Endothelial cell of hepatic sinusoid (primary cell): ENCODE data around the gene ZNF438.
"Not testable (repeated sequence)": the region's sequence is repeated elsewhere in the genome, so short reads cannot be mapped to it uniquely, and the experiment has no call there.

Source experiments
- in situ Hi-C: cut with HindIII; loops from 2 replicates; pipeline ENCODE4 v1.10.0; 2017; ENCODE audit warnings: low sequenced_read_pairs

The ZNF438 gene

DNA sequence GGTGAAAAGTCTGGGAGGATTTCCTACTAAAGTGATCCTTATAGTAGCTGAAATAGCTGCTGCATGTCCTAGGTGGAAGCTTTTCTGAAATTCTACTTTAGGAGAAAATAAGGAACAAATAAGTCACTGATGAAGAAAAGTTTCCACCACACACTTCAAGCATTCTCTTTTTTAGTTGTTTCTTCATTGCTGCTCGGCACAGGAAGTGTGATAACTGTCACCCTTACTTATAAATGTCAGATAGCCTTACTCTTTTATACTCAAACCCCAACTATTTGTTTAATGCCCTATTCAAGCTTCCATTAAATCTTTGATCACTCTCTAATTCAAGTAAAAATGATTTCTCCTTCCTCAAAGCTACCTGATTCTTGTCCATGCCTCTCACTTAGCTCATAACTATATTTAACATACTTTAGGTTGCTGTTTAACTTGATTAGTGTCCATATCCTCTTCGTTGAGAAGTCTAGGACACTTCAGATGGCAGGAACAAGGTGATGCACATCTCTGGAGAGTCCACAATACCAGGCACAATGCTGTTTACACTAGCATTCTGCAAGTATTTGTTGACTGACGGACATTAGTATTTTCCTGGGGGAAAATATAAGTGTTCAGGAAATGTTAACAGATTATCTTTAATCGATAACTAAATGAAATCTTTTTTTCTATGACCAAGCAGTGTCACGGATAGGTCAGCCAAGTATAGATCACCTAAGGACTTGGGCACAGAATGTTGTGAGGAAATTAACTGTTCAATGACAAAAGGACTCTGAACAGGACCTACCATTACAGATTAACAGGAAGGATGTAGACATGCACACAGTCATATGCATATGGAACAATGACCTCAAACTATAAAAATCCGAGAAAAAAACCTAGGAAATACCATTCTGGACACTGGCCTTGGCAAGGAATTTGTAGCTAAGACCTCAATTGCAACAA, 67.4 kb downstream of the ZNF438 start:
- in situ Hi-C loops, result no loop called here

DNA sequence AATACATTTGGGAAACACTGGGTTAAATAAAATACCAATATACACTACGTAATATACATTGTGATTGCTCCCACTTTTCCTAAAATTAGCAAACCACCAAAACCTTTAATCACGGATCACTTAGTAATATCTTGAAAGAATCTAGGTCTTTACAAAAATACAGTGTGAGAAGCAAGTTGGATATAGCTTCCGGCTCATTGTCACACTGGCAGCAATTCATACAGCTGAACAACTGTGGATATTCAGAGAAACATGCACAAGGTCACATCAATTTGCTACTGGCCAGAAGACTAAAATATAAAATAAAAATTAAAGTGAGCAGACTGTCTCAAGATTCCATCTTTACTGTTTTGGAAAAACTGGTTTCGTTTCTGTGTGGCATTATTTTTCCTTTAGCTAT, 69.1 kb downstream of the ZNF438 start:
- in situ Hi-C loops, result no loop called here

DNA sequence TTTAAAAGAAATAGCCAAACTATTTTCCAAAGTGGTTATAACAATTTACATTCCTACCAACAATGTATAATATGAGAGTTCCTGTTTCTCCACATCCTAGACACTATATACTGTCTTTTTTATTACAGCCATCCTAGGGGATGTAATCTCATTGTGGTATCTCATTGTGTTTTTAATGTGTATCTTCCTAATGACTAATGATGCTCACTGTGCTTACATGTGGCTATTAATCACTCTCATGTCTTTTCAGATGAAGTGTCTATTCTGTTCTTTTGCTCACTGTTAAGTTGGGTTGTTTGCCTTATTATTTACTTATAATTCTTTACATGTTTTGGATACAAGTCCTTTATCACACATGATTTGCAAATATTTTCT, 71.8 kb downstream of the ZNF438 start:
- in situ Hi-C loops, result no loop called here

DNA sequence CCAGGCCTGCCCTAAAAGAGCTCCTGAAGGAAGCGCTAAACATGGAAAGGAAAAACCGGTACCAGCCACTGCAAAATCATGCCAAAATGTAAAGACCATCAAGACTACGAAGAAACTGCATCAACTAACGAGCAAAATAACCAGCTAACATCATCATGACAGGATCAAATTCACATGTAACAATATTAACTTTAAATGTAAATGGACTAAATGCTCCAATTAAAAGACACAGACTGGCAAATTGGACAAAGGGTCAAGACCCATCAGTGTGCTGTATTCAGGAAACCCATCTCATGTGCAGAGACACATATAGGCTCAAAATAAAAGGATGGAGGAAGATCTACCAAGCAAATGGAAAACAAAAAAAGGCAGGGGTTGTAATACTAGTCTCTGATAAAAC, 82.4 kb downstream of the ZNF438 start:
- in situ Hi-C loops, result not testable (repeated sequence)

DNA sequence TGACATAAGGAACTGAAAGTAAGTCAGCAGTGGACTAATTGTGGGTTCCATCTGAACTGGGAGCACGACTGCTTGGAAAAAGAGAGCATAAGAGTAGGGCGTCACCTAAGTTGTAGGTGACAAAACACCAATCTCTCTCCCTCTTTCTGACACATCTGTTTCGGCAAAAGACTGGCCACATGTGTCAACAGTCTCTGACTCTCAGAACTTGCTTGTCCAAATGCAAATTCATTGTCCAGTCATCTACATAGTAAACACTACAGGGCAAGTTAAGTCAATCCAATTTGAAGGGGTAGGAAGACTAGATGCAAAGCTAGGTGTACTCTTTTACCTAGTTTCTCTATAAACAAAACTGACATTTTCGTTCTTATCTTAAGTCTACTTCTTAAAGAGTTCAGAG, 87.7 kb downstream of the ZNF438 start:
- in situ Hi-C loops, result no loop called here

DNA sequence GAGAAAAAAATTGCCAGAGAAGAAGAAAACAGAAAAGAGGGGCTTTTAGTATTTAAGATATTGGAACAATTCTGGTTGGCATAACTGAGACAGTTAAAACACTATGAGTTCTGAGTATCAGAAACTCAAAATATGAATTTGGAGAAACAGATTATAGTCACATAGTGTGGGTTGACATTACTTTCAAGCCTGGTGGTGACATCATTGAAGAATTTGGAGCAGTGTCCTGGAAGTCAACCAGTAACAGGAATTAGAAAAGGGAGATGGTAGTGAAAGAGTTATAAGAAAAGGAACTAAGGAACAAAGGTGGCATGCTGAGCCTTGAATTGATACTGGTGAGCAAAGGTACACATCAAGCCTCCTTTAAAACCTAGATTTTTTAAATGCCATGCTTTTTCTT, 88.2 kb downstream of the ZNF438 start:
- in situ Hi-C loops, result no loop called here

DNA sequence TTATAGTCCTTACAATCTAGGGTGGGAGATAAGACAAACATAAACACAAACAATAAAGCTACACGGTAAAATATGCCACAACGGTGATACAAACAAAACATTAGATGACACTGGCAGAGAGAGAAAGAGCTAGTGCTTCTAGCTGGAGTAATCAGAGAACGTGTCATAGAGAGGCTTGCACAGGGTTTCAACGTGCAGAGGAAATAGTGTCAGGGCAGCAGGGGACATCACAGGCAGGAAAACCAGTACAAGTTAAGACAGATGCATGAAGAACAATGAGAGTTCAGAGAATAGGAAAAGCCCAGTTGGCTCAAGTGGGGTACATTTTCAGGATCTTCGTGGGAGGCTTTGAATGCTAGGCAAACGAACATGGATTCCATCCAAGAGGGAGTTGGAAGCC, 91.4 kb downstream of the ZNF438 start:
- in situ Hi-C loops, result no loop called here

DNA sequence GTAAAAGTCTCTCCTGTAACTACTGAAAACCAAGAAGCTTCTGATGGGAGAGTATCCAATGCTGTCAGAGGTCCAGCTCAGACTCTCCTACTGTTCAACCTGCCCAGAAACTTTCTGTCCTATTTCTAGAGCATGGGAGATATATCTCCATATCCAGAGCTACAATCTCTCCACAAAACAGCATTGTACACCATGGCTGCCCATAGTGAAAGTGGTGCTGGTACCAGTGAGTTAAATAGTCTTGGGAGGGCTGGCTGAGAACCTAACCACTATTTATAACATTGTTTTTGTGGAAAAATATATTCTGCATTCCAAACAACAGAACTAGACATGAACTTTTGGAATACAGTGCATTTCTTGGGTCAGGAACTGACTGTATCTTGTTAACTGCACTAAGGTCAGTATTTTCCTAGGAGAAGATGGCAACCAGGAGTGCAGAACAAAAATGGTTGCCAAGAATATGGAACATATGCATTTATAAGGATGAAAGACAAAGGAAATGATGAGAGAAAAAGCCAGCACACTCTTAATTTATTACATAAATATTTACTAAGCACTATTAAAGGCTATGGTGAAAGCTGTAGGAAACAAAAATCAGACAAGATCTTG, 91.9 kb downstream of the ZNF438 start:
- in situ Hi-C loops, result no loop called here

DNA sequence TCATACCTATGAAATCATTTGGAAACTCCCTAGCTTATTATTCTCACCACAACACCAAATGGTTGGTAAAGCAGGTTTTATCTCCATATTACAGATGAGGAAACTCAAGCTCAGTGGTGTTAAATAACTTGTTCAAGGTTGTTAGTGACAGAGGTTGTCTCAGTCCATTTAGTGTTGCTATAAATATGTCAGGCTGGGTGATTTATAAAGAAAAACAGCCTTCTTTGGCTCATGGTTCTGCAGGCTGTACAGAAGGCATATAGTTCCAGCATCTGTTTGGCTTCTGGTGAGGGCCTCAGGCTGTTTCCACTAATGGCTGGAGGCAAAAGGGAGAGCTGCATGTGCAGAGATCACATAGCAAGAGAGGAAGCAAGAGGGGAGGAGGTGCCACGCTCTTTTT, 96.6 kb downstream of the ZNF438 start:
- in situ Hi-C loops, result no loop called here

DNA sequence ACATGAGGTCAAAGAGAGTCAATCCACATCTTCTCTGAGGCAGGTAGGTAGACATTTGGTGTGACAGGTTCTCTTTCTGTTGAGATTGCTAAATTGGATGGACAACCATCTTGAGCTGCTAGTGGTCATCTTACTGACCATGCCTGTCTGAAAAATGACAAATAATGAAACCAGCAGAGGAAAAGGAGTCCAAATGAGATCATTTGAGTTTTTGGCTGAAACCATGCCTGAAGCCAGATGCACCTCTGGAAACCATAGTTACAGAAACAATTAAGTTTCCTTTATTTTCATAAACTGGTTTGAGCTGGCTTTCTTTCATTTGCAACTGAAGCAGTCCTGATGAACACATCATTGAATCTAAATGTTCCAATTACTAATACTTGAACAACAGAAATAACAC, 100.6 kb downstream of the ZNF438 start:
- in situ Hi-C loops, result no loop called here

DNA sequence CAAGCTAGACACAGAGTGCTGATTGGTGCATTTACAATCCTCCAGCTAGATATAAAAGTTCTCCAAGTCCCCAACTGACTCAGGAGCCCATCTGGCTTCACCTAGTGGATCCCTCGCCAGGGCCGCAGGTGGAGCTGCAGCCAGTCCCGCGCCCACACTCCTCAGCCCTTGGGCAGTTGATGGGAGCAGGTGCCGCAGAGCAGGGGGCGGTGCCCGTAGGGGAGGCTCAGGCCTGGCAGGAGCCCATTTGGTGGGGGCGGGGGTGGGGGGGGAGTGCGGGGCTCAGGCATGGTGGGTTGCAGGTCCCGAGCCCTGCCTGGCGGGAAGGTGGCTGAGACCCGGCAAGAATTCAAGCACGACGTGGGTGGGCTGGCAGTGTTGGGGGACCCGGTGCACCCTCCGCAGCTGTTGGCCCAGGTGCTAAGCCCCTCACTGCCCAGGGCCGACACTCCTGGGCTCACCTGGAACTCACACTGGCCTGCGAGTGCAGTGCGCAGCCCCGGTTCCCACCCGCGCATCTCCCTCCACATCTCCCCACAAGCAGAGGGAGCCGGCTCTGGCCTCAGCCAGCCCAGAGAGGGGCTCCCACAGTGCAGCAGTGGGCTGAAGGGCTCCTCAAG, 101.7 kb downstream of the ZNF438 start:
- in situ Hi-C loops, result no loop called here

DNA sequence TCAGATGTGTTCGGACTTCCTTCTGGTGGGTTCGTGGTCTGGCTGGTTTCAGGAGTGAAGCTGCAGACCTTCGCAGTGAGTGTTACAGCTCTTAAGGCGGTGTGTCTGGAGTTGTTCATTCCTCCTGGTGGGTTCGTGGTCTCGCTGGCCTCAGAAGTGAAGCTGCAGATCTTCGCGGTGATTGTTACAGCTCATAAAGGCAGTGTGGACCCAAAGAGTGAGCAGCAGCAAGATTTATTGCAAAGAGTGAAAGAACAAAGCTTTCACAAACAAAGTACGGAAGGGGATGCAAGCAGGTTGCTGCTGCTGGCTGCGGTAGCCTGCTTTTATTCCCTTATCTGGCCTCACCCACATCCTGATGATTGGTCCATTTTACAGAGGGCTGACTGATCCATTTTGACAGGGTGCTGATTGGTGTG, 102.3 kb downstream of the ZNF438 start:
- in situ Hi-C loops, result not testable (repeated sequence)

DNA sequence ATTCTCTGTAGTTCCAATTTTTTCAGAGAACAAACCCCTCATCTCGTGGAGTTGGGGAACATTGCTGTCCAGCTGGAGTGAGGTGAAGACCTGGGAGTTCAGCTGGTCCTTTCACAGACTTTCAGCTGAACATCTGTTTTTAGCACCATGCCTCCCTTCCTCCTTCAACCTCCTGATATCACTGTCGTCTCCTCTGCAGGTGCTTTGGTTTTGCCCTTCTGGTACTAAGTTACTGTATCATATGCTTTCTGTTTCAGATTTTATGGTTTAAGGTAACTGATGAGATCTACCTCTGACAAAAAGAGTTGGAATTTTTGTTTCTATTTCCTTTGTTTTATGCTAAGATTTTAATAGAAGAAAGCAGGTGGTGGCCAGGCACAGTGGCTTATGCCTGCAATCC, 102.9 kb downstream of the ZNF438 start:
- in situ Hi-C loops, result no loop called here

DNA sequence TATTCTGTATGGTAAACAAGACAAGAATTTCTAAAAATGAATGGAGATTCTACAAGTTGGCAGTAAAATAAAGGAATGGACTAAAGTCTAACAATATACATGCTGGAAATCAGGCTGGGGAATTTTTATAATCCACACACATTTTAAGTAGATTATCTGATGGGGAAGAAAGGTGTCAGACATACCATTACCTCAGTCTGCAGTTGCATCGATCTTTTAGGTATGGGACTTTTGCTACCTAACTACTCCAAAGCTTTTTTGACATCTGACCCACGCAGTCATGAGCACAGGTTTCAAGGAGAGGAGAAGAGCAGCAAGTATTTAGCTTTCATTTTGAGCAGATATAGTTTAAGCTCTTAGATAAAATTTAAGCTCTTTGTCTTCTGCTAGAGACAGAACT, 113.0 kb downstream of the ZNF438 start:
- in situ Hi-C loops, result loop anchor here (5.0 kb wide), 2 partner anchors 59 to 76 kb away; no protein-coding TSS in a partner anchor

DNA sequence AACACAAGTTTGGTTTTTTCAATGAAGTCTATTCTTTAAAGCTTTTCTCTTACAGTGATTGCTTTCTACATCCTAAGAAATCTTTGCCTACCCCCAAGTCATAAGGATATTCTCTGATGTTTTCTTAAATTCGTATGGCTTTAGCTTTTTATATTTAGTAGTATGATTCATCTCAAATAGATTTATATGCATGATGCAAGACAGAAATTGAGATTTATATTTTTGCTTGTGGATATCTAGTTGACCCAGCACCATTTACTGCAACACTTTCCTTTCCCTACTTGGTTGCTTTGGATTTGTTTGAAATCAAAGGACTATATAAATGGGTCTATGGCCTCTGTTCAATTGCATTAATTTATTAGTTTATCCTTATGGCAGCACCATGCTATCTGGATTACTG, 113.9 kb downstream of the ZNF438 start:
- in situ Hi-C loops, result loop anchor here (5.0 kb wide), 2 partner anchors 60 to 75 kb away; no protein-coding TSS in a partner anchor

DNA sequence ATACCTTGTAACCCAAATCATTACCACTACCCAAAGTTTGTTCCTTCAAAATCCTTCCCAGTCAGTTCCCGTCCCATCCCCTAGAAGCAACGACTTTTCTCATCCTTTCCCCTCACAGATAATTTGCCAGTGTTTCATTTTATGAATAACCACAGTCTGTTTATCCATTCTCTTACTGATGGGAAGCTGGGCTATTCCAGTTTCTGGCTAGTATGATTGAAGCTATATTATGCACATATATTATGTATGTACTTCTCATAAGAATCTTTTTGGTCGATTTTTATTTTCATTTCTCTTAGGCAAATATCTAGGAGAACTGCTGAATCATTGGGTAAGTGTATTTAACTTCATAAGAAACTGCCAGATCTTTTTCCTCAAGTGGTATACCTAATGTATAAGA, 114.6 kb downstream of the ZNF438 start:
- in situ Hi-C loops, result loop anchor here (5.0 kb wide), 2 partner anchors 60 to 75 kb away; no protein-coding TSS in a partner anchor

DNA sequence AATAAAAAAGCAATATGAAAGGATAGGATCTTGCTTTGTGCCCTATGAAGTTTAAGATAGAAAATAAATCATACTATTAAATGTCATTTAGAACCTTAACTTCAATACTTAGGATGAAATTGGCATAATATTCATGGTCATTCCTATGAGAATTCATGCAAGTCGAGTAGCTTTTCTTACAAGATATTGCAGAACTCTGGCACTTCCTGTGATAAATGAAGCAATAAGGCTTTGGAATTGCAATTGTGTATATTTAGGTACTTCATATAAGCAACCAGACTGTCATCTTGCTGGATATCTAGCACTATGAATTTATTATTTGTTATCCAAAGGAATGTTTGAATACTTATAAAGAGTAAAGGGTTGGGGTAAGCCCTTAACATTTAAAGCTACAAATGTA, 116.5 kb downstream of the ZNF438 start:
- in situ Hi-C loops, result loop anchor here (5.0 kb wide), 2 partner anchors 62 to 73 kb away; no protein-coding TSS in a partner anchor

DNA sequence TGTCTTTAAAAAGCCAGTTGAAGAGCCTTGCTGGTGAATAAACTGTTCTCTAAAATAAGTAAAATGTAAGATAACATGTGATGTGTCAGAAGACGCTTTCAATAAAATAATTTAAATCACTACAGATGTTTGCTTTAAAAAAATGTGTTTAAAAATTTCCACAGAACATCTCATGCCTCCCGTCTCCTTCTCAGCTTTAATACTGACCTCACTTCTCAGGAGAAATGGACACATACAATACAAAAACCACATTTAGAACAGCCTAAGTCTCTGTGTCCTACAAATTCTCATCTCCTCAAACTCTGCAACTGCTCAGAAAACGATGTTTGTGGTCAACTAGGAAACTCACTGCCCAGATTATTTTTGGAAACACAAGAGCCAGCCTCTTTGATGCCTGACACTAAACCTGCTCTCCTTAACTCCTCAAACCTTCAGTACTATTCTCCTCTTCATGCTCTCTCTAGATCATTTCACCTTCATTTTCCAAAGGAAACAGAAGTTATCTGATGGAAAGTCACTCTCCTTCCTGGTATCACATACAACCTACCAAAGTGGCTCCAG, 120.3 kb downstream of the ZNF438 start:
- in situ Hi-C loops, result no loop called here

DNA sequence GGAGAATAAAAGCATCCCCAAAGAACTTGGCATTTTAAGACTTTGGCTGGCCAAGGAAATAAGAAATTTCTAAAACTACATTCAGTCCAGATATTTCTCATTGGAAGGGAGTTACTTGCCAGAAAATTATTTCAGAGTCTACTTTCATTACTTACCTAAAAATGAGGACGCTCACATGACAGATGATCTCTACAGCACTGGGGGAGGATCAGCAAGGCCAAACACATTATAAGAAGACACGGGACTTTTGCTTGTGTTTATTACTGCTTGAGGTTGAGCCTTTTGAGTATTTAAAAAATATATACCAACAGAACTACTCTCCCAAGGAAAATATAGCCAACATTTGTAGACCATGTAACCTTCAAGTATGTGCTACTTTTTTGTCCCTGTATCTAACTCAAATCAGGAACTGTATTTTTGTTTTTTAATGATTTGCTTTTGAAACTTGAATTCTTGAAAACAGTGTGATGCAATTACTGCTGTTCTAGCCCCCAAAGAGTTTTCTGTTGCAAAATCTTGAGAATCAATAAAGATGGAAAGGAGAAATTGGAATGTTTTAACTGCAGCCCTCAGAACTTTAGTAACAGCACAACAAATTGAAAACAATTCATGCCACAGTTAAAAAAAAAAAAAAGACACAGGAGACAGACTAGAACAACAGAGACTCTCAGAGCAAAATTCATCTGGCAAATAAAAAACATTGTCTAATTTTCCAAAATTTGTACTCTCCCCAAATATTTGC, 128.1 kb downstream of the ZNF438 start:
- in situ Hi-C loops, result no loop called here

DNA sequence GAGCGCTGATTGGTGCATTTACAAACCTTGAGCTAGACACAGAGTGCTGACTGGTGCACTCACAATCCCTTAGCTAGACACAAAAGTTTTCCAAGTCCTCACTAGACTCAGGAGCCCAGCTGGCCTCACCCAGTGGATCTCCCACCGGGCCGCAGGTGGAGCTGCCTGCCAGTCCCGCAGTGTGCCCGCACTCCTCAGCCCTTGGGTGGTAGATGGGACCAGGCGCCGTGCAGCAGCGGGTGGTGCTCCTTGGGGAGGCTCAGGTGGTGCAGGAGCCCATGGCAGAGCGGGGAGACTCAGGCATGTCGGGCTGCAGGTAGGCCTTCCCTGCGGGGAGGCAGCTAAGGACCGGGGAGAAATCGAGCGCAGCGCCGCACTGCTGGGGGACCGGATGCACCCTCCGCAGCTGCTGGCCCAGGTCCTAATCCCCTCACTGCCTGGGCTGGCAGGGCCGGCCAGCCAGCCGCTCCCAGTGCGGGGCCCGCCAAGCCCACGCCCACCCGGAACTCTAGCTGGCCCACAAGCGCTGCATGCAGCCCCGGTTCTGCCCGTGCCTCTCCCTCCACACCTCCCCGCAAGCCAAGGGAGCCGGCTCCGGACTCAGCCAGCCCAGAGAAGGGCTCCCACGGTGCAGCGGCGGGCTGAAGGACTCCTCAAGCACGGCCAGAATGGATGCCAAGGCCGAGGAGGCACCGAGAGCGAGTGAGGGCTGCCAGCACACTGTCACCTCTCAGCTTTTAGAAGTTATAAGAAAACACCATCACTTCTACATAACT, 128.9 kb downstream of the ZNF438 start:
- in situ Hi-C loops, result no loop called here
